Neural crest cell (in vitro differentiated cells): ENCODE data around the gene SLC9A9. TPM values are rescaled to one million over a fixed set of nuclear protein-coding genes. Genes with fewer than 3 reads are reported as not detected.
"Not testable (repeated sequence)": the region's sequence is repeated elsewhere in the genome, so short reads cannot be mapped to it uniquely, and the experiment has no call there.

Source experiments
- DNase-seq: peaks from one replicate; pipeline ENCODE4 v3.0.0; 2021; ENCODE audit warnings: low read depth, mixed read lengths, low spot score
- H3K27ac Mint-ChIP-seq: one replicate; pipeline ENCODE4 v1.8.0; 2021; ENCODE audit warnings: mild to moderate bottlenecking, mixed read lengths; ENCODE audit not compliant: unreplicated experiment
- H3K27me3 Mint-ChIP-seq: 2 replicates; pipeline ENCODE4 v1.8.0; 2021; ENCODE audit warnings: low read depth, mild to moderate bottlenecking, mixed read lengths
- H3K36me3 Mint-ChIP-seq: 2 replicates; pipeline ENCODE4 v1.8.0; 2021; ENCODE audit warnings: low read depth, mild to moderate bottlenecking, mixed read lengths
- H3K4me1 Mint-ChIP-seq: 2 replicates; pipeline ENCODE4 v1.8.0; 2021; ENCODE audit warnings: mixed read lengths
- H3K4me3 Mint-ChIP-seq: one replicate; pipeline ENCODE4 v1.8.0; 2021; ENCODE audit warnings: mild to moderate bottlenecking, mixed read lengths
- H3K9me3 Mint-ChIP-seq: 2 replicates; pipeline ENCODE4 v1.8.0; 2021; ENCODE audit warnings: mixed read lengths
- total RNA-seq: library from RNA; stranded (reverse); gene quantifications from 2 replicates; pipeline ENCODE4 v1.2.1, GENCODE V29; 2021
- TF ChIP-seq, protein P1 (sequence below): fragments of 200-600 bp; sonication (generic); conservative IDR thresholded peaks from 2 replicates; pipeline ENCODE4 v1.5.0; 2021; ENCODE audit warnings: antibody characterized with exemption, mild to moderate bottlenecking

The SLC9A9 gene
- total RNA-seq, 1 donor from 2014 or later: 0.56 TPM

DNA sequence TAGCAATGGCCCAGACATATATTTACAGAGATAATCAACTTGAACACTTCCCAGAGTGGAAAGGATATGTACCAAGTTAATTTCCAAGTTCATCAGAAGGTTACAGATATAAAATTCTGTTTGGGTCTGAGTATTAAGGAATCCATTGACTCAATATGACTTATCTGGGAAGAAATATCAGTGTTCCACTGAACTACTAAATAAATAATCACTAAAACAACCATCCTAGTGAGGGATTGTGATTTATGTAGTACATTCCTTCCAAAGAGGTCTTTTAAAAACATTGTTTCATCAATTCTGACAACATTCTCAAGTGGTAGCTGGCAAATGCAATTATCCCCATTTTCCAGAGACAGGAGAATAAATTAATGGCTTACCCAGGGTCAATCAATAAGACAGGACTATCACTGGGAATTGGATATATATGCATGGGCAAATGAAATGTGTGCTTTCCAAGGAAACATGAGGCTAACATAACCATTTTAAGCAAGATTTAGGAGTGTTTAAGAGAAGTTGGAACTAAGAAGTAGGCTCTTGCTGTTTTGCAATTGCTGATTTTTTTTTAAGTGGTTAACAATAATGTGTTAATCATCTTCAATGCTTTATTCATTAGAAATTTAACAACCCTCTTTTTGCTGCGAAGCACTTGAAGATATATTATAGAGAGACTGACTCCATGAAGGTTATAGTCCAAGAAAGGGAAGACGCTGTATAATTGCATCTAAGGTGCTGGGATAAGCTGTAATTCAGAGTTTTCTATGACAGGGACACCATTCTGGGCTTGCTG lies 37.9 kb downstream of the SLC9A9 start:
- Mint-ChIP-seq H3K27me3 (no peaks in the 10 kb centered on the region), H3K4me1 (peaks cover 4% of the 10 kb centered on the region), H3K4me3 (no peak overlapping the region), H3K36me3 (no peaks in the 10 kb centered on the region), H3K9me3 (no peaks in the 10 kb centered on the region), H3K27ac (no peak overlapping the region)
- no peak for DNase-seq
- TF ChIP-seq, protein P1, sequence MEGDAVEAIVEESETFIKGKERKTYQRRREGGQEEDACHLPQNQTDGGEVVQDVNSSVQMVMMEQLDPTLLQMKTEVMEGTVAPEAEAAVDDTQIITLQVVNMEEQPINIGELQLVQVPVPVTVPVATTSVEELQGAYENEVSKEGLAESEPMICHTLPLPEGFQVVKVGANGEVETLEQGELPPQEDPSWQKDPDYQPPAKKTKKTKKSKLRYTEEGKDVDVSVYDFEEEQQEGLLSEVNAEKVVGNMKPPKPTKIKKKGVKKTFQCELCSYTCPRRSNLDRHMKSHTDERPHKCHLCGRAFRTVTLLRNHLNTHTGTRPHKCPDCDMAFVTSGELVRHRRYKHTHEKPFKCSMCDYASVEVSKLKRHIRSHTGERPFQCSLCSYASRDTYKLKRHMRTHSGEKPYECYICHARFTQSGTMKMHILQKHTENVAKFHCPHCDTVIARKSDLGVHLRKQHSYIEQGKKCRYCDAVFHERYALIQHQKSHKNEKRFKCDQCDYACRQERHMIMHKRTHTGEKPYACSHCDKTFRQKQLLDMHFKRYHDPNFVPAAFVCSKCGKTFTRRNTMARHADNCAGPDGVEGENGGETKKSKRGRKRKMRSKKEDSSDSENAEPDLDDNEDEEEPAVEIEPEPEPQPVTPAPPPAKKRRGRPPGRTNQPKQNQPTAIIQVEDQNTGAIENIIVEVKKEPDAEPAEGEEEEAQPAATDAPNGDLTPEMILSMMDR: no peak

DNA sequence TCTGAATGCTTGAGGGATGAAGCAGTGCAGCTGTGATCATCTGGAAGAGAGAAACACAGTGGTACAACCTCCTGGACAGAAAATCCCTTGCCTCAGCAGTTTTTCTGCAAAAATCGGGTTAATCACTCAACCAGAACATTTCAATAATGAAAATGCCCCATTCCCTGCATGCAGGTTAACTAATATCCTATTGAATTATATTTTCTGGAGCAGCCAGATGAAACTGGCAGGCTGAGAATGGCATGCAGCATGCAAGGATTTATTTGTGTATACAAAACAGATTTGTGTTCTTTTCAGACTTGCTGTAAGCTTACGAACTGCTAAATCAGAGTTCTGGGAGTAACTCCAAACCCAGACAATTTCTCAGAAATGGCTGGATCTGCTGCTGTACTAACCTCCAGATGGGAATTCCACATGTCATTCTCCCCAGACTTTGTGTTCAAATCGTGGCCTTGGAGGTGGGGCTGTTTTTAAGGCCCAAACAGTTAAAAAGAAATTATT lies 39.1 kb downstream of the SLC9A9 start:
- DNase-seq: no peak
- Mint-ChIP-seq H3K9me3 (no peaks in the 10 kb centered on the region), H3K27ac (no peak overlapping the region), H3K36me3 (no peaks in the 10 kb centered on the region), H3K27me3 (no peaks in the 10 kb centered on the region), H3K4me3 (no peak overlapping the region), H3K4me1 (no peaks in the 10 kb centered on the region)
- TF ChIP-seq, protein P1: no peak

DNA sequence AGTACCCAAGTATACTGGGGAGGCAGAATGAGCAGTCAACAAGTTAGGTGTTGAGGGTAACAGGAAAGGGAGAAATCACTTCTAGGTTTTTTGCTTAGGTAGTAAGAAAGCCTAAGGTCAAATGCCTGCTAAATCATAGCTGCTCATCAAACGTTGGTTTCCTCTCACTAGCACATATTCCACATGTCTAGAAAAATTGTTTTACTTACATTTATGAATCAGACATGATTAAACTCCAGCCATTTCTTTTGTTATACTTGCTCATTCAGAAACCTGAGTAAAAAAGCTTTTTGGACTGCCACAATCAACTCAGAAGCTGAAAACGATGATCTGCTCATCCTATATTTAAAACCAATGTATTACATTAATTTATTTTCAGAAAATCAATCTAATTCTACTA lies 40.2 kb downstream of the SLC9A9 start:
- Mint-ChIP-seq H3K27me3 (no peaks in the 10 kb centered on the region), H3K9me3 (no peaks in the 10 kb centered on the region), H3K27ac (no peak overlapping the region), H3K36me3 (no peaks in the 10 kb centered on the region), H3K4me3 (no peak overlapping the region), H3K4me1 (no peaks in the 10 kb centered on the region)
- no peak for DNase-seq
- TF ChIP-seq, protein P1: no peak

- Mint-ChIP-seq H3K27me3 (no peaks in the 10 kb centered on the region), H3K9me3 (no peaks in the 10 kb centered on the region), H3K27ac (no peak overlapping the region)
Observed at GRCh38 chr3:143806038-143806437, 42.2 kb downstream of the SLC9A9 start.

GRCh38 chr3:143805476-143805875 lies 42.8 kb downstream of the SLC9A9 start:
- not testable (repeated sequence) for H3K27me3 Mint-ChIP-seq, H3K36me3 Mint-ChIP-seq, H3K4me3 Mint-ChIP-seq, H3K4me1 Mint-ChIP-seq, H3K9me3 Mint-ChIP-seq, H3K27ac Mint-ChIP-seq, DNase-seq

More at GRCh38 chr3:143806038-143806437, 42.2 kb downstream of the SLC9A9 start:
- Mint-ChIP-seq H3K4me1 (no peaks in the 10 kb centered on the region), H3K36me3 (no peaks in the 10 kb centered on the region), H3K4me3 (no peak overlapping the region)
- DNase-seq: no peak
- TF ChIP-seq, protein P1: no peak

DNA sequence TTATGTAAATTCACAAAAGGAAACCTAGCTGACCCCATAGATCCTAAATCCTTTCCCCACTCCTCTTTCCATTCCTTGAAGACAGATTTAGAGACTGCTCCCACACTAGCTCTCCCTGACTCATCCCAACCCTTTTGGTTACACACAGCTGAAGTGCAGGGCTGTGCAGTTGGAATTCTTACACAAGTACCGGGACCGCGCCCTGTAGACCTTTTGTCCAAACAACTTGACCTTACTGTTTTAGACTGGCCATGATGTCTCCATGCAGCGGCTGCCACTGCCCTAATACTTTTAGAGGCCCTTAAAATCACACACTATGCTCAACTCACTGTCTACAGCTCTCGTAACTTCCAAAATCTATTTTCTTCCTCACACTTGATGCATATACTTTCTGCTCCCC lies 47.2 kb downstream of the SLC9A9 start:
- H3K27ac Mint-ChIP-seq, H3K4me1 Mint-ChIP-seq, H3K9me3 Mint-ChIP-seq, H3K27me3 Mint-ChIP-seq, DNase-seq, H3K4me3 Mint-ChIP-seq, H3K36me3 Mint-ChIP-seq: not testable (repeated sequence)

GRCh38 chr3:143798151-143798550 lies 50.1 kb downstream of the SLC9A9 start:
- H3K36me3 Mint-ChIP-seq, H3K4me1 Mint-ChIP-seq, H3K4me3 Mint-ChIP-seq, H3K9me3 Mint-ChIP-seq, H3K27me3 Mint-ChIP-seq, DNase-seq, H3K27ac Mint-ChIP-seq: not testable (repeated sequence)
